ENCODE measurements around the gene MRPL54.
"Not testable (repeated sequence)": the region's sequence is repeated elsewhere in the genome, so short reads cannot be mapped to it uniquely, and the experiment has no call there.

MRPL54 gene

DNA sequence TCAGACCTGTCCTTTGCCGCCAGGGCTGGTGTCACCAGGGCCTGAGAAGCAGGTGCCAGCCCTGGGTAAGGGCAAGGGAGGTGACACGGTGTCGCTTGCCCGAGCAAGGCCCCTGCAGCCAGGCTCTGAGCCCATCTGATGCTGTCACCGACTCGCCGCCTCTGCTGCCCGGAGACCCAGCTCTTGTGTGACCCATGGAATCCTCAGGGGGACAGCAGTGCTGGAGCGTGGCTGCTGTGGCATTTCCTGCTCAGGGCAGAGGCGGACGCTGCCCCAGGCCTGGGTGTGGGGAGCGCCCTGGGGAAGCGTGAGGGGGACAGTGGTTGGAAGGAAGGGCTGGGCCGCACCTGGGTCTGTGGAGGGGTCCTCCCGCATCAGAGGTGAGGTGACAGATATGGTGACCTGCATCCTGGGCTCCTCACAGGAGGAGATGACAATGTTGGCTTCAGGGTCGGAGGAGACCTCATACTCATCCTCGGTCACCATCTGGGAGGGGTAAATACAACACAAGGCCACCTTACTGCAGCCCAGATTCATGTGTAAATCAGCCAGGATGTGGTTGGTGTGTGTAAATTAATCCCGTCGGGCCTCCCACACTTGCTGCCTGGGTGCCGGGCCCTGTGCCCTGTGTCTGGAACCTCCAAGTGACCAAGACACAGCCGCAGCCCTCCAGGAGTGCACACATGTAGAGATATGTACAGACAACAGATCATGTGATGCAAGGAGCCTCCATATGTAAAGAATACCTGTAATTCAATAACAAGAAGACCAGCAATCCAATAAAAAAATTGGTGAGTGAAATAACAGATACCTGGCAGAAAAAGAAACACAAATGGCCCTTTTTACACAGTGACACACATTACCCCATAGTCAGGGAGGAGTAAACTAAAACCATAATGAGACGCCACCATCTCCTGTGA, 51.3 kb downstream of the MRPL54 start:
- DNase-seq = peak; percentile 41

DNA sequence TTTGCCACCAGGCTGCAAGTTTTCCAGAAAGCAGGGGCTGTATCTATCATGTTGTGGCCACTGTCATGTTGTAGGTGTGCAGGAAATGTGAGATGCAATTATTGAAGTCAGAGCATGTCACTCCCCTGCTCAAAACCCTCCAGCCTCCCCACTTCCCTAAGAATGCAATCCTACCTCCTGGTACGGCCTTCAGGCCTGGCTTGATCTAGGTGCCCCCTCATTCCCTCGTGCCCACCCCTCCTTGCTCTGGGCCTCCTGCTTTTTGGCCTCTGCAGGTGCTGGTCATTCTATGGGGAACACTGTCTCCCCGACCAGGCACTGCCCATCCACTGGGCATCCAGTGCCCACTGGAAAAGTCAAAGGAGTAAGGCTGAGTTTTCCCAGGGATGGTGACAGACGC, 52.2 kb downstream of the MRPL54 start:
- no peak for DNase-seq

DNA sequence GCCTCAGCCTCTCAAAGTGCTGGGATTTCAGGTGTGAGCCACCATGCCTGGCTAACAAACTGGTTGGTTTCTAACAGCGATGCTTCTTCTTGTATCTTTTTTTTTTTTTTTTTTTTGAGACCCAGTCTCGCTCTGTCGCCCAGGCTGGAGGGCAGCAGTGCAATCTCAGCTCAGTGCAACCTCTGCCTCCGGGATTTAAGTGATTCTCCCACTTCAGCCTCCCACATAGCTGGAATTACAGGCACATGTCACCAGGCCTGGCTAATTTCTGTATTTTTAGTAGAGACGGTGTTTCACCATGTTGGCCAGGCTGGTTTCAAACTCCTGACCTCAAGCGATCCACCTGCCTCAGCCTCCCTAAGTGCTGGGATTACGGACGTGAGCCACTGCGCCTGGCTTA, 53.7 kb downstream of the MRPL54 start:
- DNase-seq = not testable (repeated sequence)

DNA sequence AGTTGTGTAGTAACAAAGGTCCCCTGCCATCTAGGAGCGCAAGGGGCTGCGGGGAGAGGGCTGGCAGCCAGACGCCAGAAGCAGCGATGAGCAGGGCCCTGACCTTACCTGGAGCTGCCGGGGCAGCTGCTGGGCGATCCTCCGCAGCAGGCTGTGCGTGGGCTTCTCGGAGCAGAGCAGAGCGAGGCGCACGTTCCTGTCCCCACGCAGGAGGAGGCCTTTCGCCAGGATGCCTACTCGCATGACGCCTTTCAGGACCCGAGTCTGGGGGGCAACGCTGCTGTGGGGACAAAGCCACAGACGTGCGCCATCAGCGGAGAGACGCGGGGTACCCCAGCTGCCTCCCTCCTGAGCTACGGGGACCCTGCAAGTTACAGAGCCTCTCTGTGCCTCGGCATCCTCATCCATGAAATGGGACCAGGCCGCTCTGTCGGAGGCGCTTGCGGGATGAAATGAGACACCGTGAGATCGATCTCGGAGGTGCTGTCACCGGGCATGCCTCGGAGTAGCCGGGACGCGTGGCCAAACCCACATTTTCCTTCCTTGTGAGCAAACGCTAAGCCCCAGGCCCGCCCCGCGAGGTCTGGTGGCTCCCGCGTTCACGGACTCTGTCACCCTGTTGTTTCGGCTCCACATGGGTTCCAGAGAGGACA, 54.2 kb downstream of the MRPL54 start:
- DNase-seq = no peak
